Osteocyte (in vitro differentiated cells): Measurements from ENCODE around the gene GDF10. TPM values are rescaled to one million over a fixed set of nuclear protein-coding genes. Genes with fewer than 3 reads are reported as not detected.

Experiments
- DNase-seq: peaks from one replicate; pipeline ENCODE4 v3.0.0; 2021; ENCODE audit warnings: mixed read lengths; ENCODE audit not compliant: unreplicated experiment; ENCODE audit errors: extremely low spot score
- H3K27ac Mint-ChIP-seq: one replicate; pipeline ENCODE4 v1.8.0; 2021; ENCODE audit warnings: mild to moderate bottlenecking, mixed read lengths; ENCODE audit not compliant: unreplicated experiment
- H3K27me3 Mint-ChIP-seq: one replicate; pipeline ENCODE4 v1.8.0; 2021; ENCODE audit warnings: mixed read lengths; ENCODE audit not compliant: unreplicated experiment
- H3K36me3 Mint-ChIP-seq: one replicate; pipeline ENCODE4 v1.8.0; 2021; ENCODE audit warnings: mixed read lengths; ENCODE audit not compliant: unreplicated experiment
- H3K4me1 Mint-ChIP-seq: one replicate; pipeline ENCODE4 v1.8.0; 2021; ENCODE audit warnings: mixed read lengths; ENCODE audit not compliant: unreplicated experiment
- H3K4me3 Mint-ChIP-seq: one replicate; pipeline ENCODE4 v1.8.0; 2021; ENCODE audit warnings: mild to moderate bottlenecking, moderate library complexity, mixed read lengths; ENCODE audit not compliant: unreplicated experiment
- H3K9me3 Mint-ChIP-seq: one replicate; pipeline ENCODE4 v1.8.0; 2021; ENCODE audit warnings: mixed read lengths; ENCODE audit not compliant: unreplicated experiment
- CTCF ChIP-seq: fragments of 200-600 bp; sonication (generic); IDR thresholded peaks from 2 replicates; pipeline ENCODE4 v1.5.0; 2021; ENCODE audit warnings: antibody characterized with exemption, mild to moderate bottlenecking, moderate library complexity
- total RNA-seq: library from RNA; stranded (reverse); gene quantifications from 2 replicates; pipeline ENCODE4 v1.2.1, GENCODE V29; 2021

Gene GDF10
- total RNA-seq, 1 donor from 2014 or later: not detected

- H3K4me3 Mint-ChIP-seq: no peak overlapping the region
- no peak for DNase-seq
- H3K9me3 Mint-ChIP-seq: no peaks in the 10 kb centered on the region
- no peaks in the 10 kb centered on the region for H3K36me3 Mint-ChIP-seq
- peaks cover 24% of the 10 kb centered on the region for H3K27me3 Mint-ChIP-seq
- H3K27ac Mint-ChIP-seq: no peak overlapping the region
- H3K4me1 Mint-ChIP-seq: no peaks in the 10 kb centered on the region
- no peak for TF ChIP-seq CTCF
Observed at GRCh38 chr10:47285381-47286115, 14.4 kb upstream of the GDF10 start.

GRCh38 chr10:47286116-47286505 lies 13.9 kb upstream of the GDF10 start:
- H3K36me3 Mint-ChIP-seq: no peaks in the 10 kb centered on the region
- no peak overlapping the region for H3K4me3 Mint-ChIP-seq
- no peaks in the 10 kb centered on the region for H3K9me3 Mint-ChIP-seq
- H3K27me3 Mint-ChIP-seq: peaks cover 24% of the 10 kb centered on the region
- no peak overlapping the region for H3K27ac Mint-ChIP-seq
- TF ChIP-seq CTCF: no peak
- no peaks in the 10 kb centered on the region for H3K4me1 Mint-ChIP-seq
- peak; percentile 49 for DNase-seq

- Mint-ChIP-seq H3K27ac (no peak overlapping the region), H3K4me3 (no peak overlapping the region), H3K36me3 (no peaks in the 10 kb centered on the region), H3K9me3 (no peaks in the 10 kb centered on the region), H3K4me1 (no peaks in the 10 kb centered on the region), H3K27me3 (peaks cover 19% of the 10 kb centered on the region)
- DNase-seq: no peak
- TF ChIP-seq CTCF: no peak
Observed at GRCh38 chr10:47286591-47287315, 13.2 kb upstream of the GDF10 start.

GRCh38 chr10:47287365-47287802 lies 12.6 kb upstream of the GDF10 start:
- no peaks in the 10 kb centered on the region for H3K9me3 Mint-ChIP-seq
- H3K27ac Mint-ChIP-seq: no peak overlapping the region
- H3K4me1 Mint-ChIP-seq: no peaks in the 10 kb centered on the region
- peaks cover 21% of the 10 kb centered on the region for H3K27me3 Mint-ChIP-seq
- H3K36me3 Mint-ChIP-seq: no peaks in the 10 kb centered on the region
- no peak overlapping the region for H3K4me3 Mint-ChIP-seq
- peak; percentile 76 for DNase-seq
- TF ChIP-seq CTCF: no peak

GRCh38 chr10:47287805-47288204 lies 12.2 kb upstream of the GDF10 start:
- no peaks in the 10 kb centered on the region for H3K9me3 Mint-ChIP-seq
- H3K27ac Mint-ChIP-seq: no peak overlapping the region
- H3K4me3 Mint-ChIP-seq: no peak overlapping the region
- no peaks in the 10 kb centered on the region for H3K4me1 Mint-ChIP-seq
- peak; percentile 71 for DNase-seq
- no peak for TF ChIP-seq CTCF
- no peaks in the 10 kb centered on the region for H3K36me3 Mint-ChIP-seq
- peaks cover 24% of the 10 kb centered on the region for H3K27me3 Mint-ChIP-seq
